NCI-H774 (cell line): Measurements from ENCODE around the gene PELI2.
A peak's percentile ranks its signal among the peaks of the same experiment; 100 is the strongest.

Experiments
- DNase-seq: peaks from one replicate; lab custom pipeline; 2025; lab: John Stamatoyannopoulos, UW

The PELI2 gene

GRCh38 chr14:56119201-56119981 is 1.2 kb downstream of the PELI2 start:
- no peak for DNase-seq

GRCh38 chr14:56120091-56120691 is 2.0 kb downstream of the PELI2 start:
- no peak for DNase-seq

GRCh38 chr14:56121816-56122215 is 3.6 kb downstream of the PELI2 start:
- DNase-seq = no peak

GRCh38 chr14:56122301-56122700 is 4.1 kb downstream of the PELI2 start:
- DNase-seq = no peak

- DNase-seq = no peak
Measured at GRCh38 chr14:56124327-56124726, 6.1 kb downstream of the PELI2 start.

- DNase-seq = peak; percentile 24
Measured at GRCh38 chr14:56125772-56126636, 7.8 kb downstream of the PELI2 start.

GRCh38 chr14:56126637-56126913 is 8.4 kb downstream of the PELI2 start:
- no peak for DNase-seq

- no peak for DNase-seq
Measured at GRCh38 chr14:56127156-56127555, 8.9 kb downstream of the PELI2 start.

GRCh38 chr14:56129092-56129491 is 10.9 kb downstream of the PELI2 start:
- DNase-seq = no peak

GRCh38 chr14:56129933-56130332 is 11.7 kb downstream of the PELI2 start:
- no peak for DNase-seq

- DNase-seq = no peak
Measured at GRCh38 chr14:56131004-56131864, 13.0 kb downstream of the PELI2 start.

GRCh38 chr14:56131865-56132833 is 13.9 kb downstream of the PELI2 start:
- no peak for DNase-seq

GRCh38 chr14:56133547-56133946 is 15.3 kb downstream of the PELI2 start:
- DNase-seq = no peak

GRCh38 chr14:56135001-56135400 is 16.8 kb downstream of the PELI2 start:
- DNase-seq = no peak

- DNase-seq = no peak
Measured at GRCh38 chr14:56135668-56136067, 17.5 kb downstream of the PELI2 start.

GRCh38 chr14:56136571-56137452 is 18.6 kb downstream of the PELI2 start:
- DNase-seq = no peak

GRCh38 chr14:56137453-56137807 is 19.2 kb downstream of the PELI2 start:
- DNase-seq = no peak

- DNase-seq = no peak
Measured at GRCh38 chr14:56137849-56138248, 19.6 kb downstream of the PELI2 start.

GRCh38 chr14:56138928-56139327 is 20.7 kb downstream of the PELI2 start:
- no peak for DNase-seq

GRCh38 chr14:56142314-56142713 is 24.1 kb downstream of the PELI2 start:
- no peak for DNase-seq
